ENCODE results near the gene BCL11B.

DNA sequence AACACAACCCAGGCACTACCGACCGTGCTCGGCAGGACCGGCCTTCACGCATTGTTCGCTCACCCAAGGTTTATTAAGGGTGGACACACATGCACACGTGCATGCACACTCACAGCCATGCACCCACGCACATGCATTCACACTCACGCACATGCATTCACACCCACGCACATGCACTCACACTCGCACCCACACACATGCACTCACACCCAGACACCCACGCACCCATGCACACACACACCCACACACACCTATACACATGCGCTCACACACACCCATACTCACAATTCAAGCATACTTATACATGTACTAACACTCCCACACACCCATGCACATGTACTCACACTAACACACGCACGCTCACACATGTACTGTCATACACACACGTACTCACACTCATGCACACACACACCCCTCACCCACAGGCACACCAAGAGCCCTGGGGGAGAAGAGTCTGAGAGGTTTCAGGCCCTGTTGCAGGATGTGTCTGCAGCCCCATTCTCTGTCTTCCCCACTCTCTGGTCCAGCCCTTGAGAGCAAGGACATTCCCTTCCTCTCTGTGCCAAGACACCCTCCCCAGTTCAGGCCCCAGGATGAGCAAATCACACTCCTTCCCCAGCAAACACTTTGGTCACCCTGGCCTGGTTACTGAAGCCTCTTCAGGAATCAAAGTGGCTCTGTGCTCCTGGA, 49.4 kb upstream of the BCL11B start:
- TF ChIP-seq, protein P1, sequence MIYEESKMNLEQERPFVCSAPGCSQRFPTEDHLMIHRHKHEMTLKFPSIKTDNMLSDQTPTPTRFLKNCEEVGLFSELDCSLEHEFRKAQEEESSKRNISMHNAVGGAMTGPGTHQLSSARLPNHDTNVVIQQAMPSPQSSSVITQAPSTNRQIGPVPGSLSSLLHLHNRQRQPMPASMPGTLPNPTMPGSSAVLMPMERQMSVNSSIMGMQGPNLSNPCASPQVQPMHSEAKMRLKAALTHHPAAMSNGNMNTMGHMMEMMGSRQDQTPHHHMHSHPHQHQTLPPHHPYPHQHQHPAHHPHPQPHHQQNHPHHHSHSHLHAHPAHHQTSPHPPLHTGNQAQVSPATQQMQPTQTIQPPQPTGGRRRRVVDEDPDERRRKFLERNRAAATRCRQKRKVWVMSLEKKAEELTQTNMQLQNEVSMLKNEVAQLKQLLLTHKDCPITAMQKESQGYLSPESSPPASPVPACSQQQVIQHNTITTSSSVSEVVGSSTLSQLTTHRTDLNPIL (CRISPR knock-in tag; IDR thresholded peaks at IDR 0.05; ENCODE audit: low read depth), result no peak
- TF ChIP-seq TCF4 (CRISPR knock-in tag; IDR thresholded peaks at IDR 0.05; ENCODE audit: borderline replicate concordance), result no peak
- TF ChIP-seq PATZ1 (CRISPR knock-in tag; IDR thresholded peaks at IDR 0.05; ENCODE audit: borderline replicate concordance), result no peak
